NCI-H774 (cell line): ENCODE data around the gene LY86.
"Not testable (repeated sequence)": the region's sequence is repeated elsewhere in the genome, so short reads cannot be mapped to it uniquely, and the experiment has no call there.

Experiments
- DNase-seq: peaks from one replicate; lab custom pipeline; 2025; lab: John Stamatoyannopoulos, UW

The LY86 gene

DNA sequence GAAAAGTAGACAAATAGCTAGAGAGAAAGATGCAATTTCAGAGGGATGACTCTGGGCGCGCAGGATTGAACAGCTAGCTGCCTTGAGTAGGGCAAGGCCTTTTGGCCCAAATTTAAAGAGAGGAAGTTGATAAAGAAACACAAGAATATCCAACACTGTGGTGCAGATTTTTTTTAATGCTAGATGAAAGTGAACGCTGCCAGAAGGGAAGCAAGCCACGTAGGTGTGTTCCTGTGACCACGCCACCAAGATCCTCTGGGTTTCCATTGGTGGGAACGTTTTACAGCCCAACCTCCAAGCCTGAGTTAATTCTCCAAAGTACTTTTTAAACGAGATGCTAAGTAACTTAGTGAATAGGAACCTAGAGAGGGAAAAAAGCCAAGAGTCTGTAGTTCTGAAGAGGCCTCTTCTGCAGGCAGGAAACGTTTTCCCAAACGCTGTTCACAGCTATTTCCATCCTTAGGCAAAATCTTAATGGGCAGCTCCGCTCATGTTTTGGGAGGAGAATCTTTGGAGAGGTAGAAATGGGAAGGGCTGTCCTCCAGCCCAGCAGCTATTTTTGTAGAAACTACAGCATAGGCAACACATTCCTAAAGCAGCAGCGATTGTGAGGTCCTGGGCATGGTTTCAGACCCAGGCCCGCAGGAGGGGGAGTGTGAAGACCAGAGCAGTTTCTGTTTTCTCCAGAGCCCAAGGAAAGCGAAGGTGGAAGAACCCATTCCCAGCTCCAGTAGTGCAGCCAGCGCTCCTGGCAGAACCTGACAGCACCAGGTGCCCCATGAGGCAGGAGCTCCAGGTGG, 8.2 kb downstream of the LY86 start:
- DNase-seq: no peak

DNA sequence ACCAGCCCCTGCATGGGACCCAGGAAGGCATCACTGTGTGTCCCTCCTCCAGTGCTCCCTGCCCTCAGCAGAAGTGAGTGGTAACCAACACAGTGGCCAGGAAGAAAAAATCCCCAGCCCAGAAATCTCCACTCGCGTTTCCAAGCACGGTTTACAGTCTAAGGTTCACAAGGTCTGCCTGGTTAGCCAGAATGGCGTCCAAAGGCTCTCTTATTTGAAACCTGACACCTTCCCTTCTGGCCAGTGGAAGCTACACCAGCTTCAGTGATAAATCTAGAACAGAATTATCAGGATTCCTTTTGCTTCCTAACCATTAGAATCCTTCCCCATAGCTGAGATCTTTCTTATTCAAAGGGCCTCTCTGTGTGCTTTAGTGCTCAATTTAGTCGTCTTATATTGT, 9.2 kb downstream of the LY86 start:
- DNase-seq: no peak

DNA sequence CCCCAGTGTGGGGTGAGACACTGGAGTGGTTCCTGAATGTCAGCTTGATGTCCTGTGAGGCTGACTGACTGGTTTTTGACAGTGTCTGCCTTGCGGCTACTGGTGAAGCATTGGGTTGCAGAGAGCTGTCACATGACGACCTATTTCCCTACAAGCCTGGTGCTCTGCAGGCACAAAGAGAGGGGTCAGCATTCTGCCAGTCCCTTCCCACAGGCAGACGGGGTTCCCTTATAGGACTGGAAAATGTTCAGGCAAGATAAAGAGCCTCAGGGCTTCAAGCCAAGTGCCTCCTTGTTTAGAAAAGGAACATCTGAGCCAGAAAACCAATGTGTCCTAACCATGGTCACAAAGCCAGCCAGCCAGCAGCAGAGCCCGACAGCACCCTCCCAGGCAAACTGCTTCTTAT, 11.0 kb downstream of the LY86 start:
- no peak for DNase-seq

GRCh38 chr6:6600875-6601274, 12.4 kb downstream of the LY86 start:
- DNase-seq: no peak

- no peak for DNase-seq
These were observed 13.7 kb downstream of the LY86 start for GRCh38 chr6:6602262-6602661.

DNA sequence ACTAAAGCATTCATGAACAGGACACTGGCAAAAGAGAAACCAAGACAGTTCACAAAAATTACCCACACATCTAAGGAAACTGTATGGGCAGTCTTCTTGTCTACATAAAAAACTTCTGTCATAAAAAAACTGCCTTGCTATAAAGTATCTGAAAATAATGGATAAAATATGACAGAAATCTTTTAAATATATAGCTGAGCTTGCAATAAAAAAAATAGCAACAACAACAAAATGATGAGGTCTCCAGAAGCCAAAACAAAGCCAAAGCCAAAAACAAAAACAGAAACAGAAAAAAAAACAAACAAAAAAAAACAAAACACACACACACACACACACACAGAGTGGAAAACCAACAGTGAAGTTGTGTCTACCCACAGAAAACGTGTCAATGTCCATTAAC, 14.8 kb downstream of the LY86 start:
- no peak for DNase-seq

- DNase-seq: no peak
These were observed 15.5 kb downstream of the LY86 start for GRCh38 chr6:6604015-6604414.

GRCh38 chr6:6604566-6604965, 16.0 kb downstream of the LY86 start:
- no peak for DNase-seq

GRCh38 chr6:6605873-6606272, 17.4 kb downstream of the LY86 start:
- DNase-seq: no peak

DNA sequence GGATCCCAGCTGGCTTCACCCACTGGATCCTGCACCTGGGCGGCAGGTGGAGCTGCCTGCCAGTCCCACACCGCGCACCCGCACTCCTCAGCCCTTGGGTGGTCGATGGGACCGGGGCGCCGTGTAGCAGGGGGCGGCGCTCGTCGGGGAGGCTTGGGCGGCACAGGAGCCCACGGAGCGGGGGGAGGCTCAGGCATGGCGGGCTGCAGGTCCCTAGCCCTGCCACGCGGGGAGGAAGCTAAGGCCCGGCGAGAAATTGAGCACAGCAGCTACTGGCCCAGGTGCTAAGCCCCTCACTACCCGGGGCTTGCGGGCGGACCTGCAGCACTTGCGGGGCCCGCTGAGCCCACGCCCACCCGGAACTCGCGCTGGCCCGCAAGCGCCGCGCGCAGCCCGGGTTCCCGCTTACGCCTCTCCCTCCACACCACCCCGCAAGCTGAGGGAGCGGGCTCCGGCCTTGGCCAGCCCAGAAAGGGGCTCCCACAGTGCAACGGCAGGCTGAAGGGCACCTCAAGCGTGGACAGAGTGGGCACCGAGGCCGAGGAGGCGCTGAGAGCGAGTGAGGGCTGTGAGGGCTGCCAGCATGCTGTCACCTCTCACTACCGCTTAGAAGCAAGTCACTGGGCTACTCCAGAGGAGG, 18.0 kb downstream of the LY86 start:
- DNase-seq: not testable (repeated sequence)

DNA sequence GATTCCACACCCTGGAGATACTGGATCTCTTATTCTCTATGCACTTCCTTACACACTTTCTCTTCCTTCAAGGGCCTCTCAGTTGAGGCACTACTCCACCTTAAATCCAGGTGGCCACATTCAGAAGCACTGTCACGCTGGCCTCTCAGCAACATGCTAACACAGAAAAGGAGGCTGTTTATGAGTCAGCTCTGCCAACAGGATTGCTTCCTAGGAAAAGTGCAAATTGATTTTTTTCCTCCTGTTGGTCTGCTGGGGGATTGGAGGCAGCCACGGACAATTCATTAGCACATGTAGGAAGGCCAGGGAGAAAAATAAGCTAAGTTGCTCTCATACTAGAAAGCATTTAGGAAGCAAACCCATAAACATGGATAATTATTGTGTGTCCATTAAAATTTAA, 20.9 kb downstream of the LY86 start:
- no peak for DNase-seq

- no peak for DNase-seq
These were observed 21.6 kb downstream of the LY86 start for GRCh38 chr6:6610031-6610591.

- no peak for DNase-seq
These were observed 23.0 kb downstream of the LY86 start for GRCh38 chr6:6611486-6611885.

DNA sequence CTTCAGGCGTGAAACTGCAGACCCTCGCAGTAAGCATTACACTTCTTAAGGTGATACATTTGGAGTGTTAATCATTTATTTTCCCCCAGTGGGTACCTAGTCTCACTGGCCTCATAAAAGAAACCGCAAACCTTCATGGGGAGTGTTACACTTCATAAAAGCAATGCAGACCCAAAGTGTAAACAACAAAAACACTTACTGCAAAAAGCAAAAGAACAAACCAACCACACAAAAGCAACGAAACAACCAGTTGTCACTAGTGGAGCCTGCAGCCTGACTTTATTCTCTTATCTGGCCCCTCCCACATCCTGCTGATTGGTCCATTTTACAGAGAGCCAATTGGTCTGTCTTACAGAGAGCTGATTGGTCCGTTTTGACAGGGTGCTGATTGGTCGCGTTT, 23.8 kb downstream of the LY86 start:
- DNase-seq: no peak

- not testable (repeated sequence) for DNase-seq
These were observed 24.7 kb downstream of the LY86 start for GRCh38 chr6:6613103-6613718.

DNA sequence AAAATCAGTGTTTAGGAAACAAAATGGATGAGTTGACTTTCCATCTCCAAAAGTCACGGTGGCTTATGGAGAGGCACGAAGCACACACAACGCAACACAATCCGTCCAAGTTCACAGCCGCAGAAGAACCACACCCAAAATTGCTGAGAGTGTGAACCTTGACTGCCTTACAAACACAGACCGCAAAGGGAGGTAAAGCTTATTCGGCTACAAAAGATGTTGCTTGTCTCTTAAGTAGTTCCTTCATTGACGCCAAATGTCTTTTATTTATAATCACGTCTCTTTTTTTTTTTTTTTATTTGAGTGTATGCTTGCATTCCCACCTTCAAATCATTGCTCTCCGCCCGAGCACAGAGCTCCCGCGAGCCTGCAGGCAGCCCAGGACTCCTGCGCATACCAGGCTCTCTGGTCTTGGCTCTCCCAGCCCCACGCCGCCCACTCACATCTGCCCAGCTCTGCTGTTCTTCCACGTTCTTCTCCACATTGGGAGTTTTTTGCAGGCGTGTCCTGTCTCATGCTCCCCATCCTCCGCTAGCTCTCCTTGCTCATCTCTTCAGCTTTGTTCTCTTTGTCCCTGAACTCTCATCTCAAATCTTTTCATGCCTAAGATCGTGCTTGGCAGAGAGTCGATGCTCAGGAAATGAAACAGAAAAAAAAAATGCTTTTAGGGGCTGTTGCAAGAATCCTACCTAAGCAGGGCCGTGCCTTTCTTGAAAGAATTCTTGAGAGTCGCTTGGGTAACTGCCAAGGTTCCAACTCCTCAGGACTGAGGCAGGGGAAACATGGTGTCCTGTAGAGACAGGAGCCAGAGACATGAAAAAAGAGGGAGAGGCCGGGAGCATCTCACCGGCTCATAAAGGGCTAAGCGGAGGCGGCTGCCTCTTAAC, 25.8 kb downstream of the LY86 start:
- no peak for DNase-seq

DNA sequence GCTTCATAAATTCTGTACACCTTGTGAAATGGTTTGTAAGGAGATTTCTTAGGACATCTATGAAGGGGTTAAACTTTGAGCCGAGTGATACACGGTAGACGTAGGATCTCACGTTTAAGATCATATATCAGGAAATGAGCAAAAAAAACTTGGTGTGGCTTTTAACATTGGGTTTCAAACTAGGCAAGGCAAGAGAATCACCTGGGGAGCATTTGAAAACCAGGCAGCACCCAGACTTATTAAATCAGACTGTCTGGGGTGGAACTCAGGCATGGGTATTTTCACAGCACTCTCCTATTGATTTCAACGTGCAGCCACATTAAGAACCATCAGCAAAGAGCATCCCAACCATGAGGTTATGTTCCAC, 26.4 kb downstream of the LY86 start:
- no peak for DNase-seq

DNA sequence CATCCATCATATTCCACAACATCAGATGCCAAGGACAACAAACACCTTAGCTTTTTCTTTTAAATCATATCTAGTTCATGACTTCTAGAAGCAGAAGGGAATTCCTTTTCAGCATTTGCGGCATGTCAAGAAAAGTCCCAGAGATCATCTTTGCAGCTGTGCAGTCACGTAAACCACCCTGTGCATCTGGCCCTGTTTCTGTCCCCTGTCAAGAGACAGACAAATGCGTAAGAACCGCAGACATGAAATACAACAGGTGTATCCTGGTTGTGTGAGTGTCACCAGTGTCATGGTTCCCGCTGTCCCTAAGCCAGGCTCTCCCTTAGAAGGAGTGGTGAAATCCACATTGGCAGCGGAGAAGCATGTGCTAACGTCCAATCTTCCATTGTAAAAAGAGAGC, 28.1 kb downstream of the LY86 start:
- no peak for DNase-seq

DNA sequence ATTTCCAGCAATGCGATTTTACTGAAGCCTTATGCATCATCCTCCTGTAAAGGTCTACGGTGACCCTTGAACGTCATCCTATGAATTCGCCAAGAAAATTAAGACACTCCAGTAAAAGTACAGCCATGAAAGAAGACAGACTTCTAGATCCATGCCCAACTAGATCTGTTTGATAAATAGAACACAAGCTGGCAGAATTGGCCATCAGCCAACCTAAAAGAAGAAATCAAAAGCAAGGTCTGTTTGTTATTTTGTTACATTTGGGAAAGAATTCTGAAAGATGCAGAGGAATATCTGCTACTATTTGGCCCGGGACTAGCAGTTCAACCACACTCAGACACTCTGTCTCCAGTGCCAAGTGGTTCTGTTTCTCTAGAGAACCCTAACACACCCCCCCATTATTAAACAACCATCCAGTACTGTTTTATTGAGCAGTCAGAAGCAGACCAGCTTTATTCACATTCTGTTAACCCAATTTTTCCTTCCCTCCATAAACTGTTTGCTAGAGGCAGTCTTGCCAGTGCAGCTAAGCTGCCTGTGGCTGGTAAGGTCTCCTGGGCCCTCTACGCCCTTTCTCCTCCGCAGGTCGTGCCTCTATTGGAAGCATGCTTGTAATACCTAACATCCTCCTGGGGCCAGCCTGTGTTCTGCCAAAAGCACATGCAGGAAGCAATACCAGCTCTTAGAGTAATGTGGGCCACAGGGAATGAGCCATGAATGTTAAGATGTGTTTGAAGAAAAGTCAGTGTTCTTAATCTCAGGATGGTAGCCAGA, 30.7 kb downstream of the LY86 start:
- no peak for DNase-seq

DNA sequence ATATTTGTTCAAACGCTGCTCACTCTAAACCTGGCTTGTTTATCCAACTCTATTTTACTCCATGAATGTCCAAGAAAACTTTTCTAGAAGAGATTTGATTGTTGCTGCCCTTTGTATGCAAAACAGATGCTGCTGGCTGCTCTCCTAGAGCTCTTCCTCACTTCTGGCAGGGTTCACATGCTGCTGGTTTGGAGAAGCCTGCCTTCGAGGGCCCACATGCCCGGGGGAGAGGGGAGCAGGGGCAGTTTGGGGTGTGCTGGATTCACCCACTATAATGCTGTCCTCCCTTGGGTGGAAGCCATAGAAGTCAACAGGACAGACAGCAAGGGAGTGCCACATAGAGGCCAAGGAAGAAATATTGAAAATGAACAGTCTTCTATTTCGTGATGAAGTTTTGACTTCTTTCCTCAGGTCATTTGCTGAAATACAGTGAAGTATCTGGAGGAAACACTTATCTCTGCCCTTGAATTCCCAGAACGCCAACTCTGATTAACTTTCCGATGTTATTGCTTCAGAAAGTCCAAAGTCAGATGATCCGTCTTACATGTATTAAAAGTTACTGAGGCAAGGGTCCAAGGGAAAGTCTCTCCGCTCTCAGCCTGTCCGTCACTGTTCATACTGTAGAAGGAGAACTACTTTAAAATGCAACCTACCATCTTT, 32.4 kb downstream of the LY86 start:
- no peak for DNase-seq

DNA sequence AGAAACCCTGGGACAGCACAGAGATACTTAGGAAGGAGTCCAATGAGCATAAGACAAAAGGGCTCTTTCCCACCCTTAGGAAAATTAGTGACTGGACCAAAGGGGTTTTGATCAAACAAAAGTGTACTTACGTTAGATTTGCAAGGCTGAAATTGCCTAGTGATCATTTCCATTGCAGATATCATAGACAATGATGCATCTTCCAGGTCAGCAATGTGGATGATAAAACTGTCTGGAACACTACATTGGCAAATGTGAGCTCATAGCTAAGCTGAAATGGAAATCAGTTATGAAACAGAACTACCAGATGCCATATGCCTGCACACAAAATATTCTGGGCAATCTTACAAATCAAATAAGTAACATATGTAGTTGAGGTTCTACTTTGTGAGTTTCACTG, 34.0 kb downstream of the LY86 start:
- no peak for DNase-seq
